Hepatocyte (in vitro differentiated cells): ENCODE results near the gene TVP23A.

Experiments
- CTCF ChIP-seq: fragments of 200-600 bp; sonication (generic); IDR thresholded peaks from 2 replicates; pipeline ENCODE4 v1.5.1; 2016; ENCODE audit warnings: antibody characterized with exemption, mild to moderate bottlenecking; ENCODE audit not compliant: poor library complexity
- EZH2 ChIP-seq: fragments of 200-600 bp; sonication (generic); IDR thresholded peaks from 2 replicates; pipeline ENCODE4 v1.6.1; 2016; ENCODE audit warnings: antibody characterized with exemption, mild to moderate bottlenecking, borderline replicate concordance
- EZH2phosphoT487 ChIP-seq: fragments of 200-600 bp; sonication (generic); IDR thresholded peaks from one replicate; pipeline ENCODE4 v1.6.1; 2018; ENCODE audit warnings: antibody characterized with exemption, mild to moderate bottlenecking, low read depth, moderate library complexity; ENCODE audit not compliant: unreplicated experiment, severe bottlenecking

GRCh38 chr16:10824111-10824893, 5.7 kb upstream of the TVP23A start:
- TF ChIP-seq CTCF, result no peak
- TF ChIP-seq EZH2, result no peak
- no peak for TF ChIP-seq EZH2phosphoT487
